D721Med (cell line): Measurements from ENCODE around the gene FBXL22.

Experiments
- DNase-seq: peaks from one replicate; pipeline ENCODE4 v3.0.0; 2011; ENCODE audit warnings: low spot score; ENCODE audit not compliant: insufficient read length
- FAIRE-seq: peaks from 2 replicates; lab custom pipeline; 2011; peaks lifted over from hg19 to GRCh38; lab: Jason Lieb, UNC
- CTCF ChIP-seq: IDR thresholded peaks from 2 replicates; pipeline ENCODE4 v1.5.1; 2012; ENCODE audit warnings: mild to moderate bottlenecking, control low read depth; ENCODE audit not compliant: insufficient read depth; ENCODE audit errors: missing control alignments

Gene FBXL22

GRCh38 chr15:63626955-63627354 lies 29.8 kb downstream of the FBXL22 start:
- FAIRE-seq, result no peak
- TF ChIP-seq CTCF, result no peak
- no peak for DNase-seq

GRCh38 chr15:63628123-63628822 lies 31.1 kb downstream of the FBXL22 start:
- TF ChIP-seq CTCF, result no peak
- no peak for FAIRE-seq
- no peak for DNase-seq

- DNase-seq (no peak), FAIRE-seq (no peak)
- no peak for TF ChIP-seq CTCF
These were observed 33.0 kb downstream of the FBXL22 start for GRCh38 chr15:63630036-63630751.

GRCh38 chr15:63633312-63633711 lies 36.1 kb downstream of the FBXL22 start:
- FAIRE-seq (no peak), DNase-seq (no peak)
- no peak for TF ChIP-seq CTCF

GRCh38 chr15:63634154-63634553 lies 37.0 kb downstream of the FBXL22 start:
- TF ChIP-seq CTCF, result no peak
- no peak for FAIRE-seq
- DNase-seq, result no peak

- DNase-seq (no peak), FAIRE-seq (no peak)
- no peak for TF ChIP-seq CTCF
These were observed 39.4 kb downstream of the FBXL22 start for GRCh38 chr15:63636518-63637061.

- FAIRE-seq (no peak), DNase-seq (no peak)
- TF ChIP-seq CTCF, result no peak
These were observed 41.7 kb downstream of the FBXL22 start for GRCh38 chr15:63638839-63639238.
